PFSK-1 (cell line): ENCODE results near the gene ABI3BP.
A peak's percentile ranks its signal among the peaks of the same experiment; 100 is the strongest.

Source experiments
- FOXP2 ChIP-seq: optimal IDR thresholded peaks from 2 replicates; pipeline ENCODE3; 2011; ENCODE audit warnings: borderline replicate concordance, control low read depth, inconsistent platforms; ENCODE audit not compliant: insufficient read depth; ENCODE audit errors: extremely low read length, extremely low read depth
- POLR2AphosphoS5 ChIP-seq: IDR thresholded peaks from 2 replicates; pipeline ENCODE4 v1.6.1; 2012; ENCODE audit warnings: low read depth, mild to moderate bottlenecking, control low read depth, low read length, moderate library complexity
- REST ChIP-seq, 2 experiments: IDR thresholded peaks; 2 replicates each; pipeline versions ENCODE4 v1.6.1 to v1.8.0; 2011 to 2012; ENCODE audit warnings: low read depth in 2 of 2, low read length in 2 of 2, control low read depth in 1 of 2, inconsistent platforms in 1 of 2, mild to moderate bottlenecking in 1 of 2, moderate library complexity in 1 of 2; ENCODE audit not compliant: insufficient read depth in 1 of 2
- SIN3A ChIP-seq: IDR thresholded peaks from 2 replicates; pipeline ENCODE4 v1.6.1; 2012; ENCODE audit warnings: mild to moderate bottlenecking, low read length, moderate library complexity, borderline replicate concordance; ENCODE audit not compliant: insufficient read depth
- TAF1 ChIP-seq: IDR thresholded peaks from 2 replicates; pipeline ENCODE4 v1.6.1; 2012; ENCODE audit warnings: low read length, control low read depth, borderline replicate concordance; ENCODE audit not compliant: insufficient read depth

Gene ABI3BP

GRCh38 chr3:100970477-100970990 lies 22.7 kb downstream of the ABI3BP start:
- no peak for TF ChIP-seq TAF1
- no peak for TF ChIP-seq REST (IDR thresholded peaks at IDR 0.05; ENCODE audit: insufficient read depth in 1 of 2, low read depth in 2 of 2, low read length in 2 of 2)
- no peak for TF ChIP-seq POLR2AphosphoS5
- no peak for TF ChIP-seq FOXP2
- no peak for TF ChIP-seq SIN3A

- TF ChIP-seq POLR2AphosphoS5 = 0 out of 2 replicates have a peak, but pooled peaks have one; percentile 21
- TF ChIP-seq TAF1 = no peak
Measured at GRCh38 chr3:100968932-100969906, 24.0 kb downstream of the ABI3BP start.

GRCh38 chr3:100966807-100967206 lies 26.4 kb downstream of the ABI3BP start:
- TF ChIP-seq FOXP2 (no peak), POLR2AphosphoS5 (no peak), REST (IDR thresholded peaks at IDR 0.05; ENCODE audit: insufficient read depth in 1 of 2, low read depth in 2 of 2, low read length in 2 of 2) (no peak), SIN3A (no peak), TAF1 (no peak)

- TF ChIP-seq TAF1 (no peak), POLR2AphosphoS5 (no peak), FOXP2 (no peak), SIN3A (no peak), REST (IDR thresholded peaks at IDR 0.05; ENCODE audit: insufficient read depth in 1 of 2, low read depth in 2 of 2, low read length in 2 of 2) (no peak)
Measured at GRCh38 chr3:100966049-100966491, 27.2 kb downstream of the ABI3BP start.

GRCh38 chr3:100963041-100963440 lies 30.2 kb downstream of the ABI3BP start:
- TF ChIP-seq POLR2AphosphoS5 (no peak), SIN3A (no peak), FOXP2 (no peak), REST (IDR thresholded peaks at IDR 0.05; ENCODE audit: insufficient read depth in 1 of 2, low read depth in 2 of 2, low read length in 2 of 2) (no peak), TAF1 (no peak)
